HG02885 (cell line): ENCODE results near the gene GPANK1.

Source experiments
- ATAC-seq: cut with Tn5 transposase; IDR thresholded peaks from one replicate; pipeline ENCODE4 v1.9.1; 2021; ENCODE audit warnings: mild to moderate bottlenecking; ENCODE audit not compliant: unreplicated experiment, poor library complexity

Gene GPANK1

GRCh38 chr6:31643818-31644454, 20.9 kb downstream of the GPANK1 start:
- no peak for ATAC-seq

DNA sequence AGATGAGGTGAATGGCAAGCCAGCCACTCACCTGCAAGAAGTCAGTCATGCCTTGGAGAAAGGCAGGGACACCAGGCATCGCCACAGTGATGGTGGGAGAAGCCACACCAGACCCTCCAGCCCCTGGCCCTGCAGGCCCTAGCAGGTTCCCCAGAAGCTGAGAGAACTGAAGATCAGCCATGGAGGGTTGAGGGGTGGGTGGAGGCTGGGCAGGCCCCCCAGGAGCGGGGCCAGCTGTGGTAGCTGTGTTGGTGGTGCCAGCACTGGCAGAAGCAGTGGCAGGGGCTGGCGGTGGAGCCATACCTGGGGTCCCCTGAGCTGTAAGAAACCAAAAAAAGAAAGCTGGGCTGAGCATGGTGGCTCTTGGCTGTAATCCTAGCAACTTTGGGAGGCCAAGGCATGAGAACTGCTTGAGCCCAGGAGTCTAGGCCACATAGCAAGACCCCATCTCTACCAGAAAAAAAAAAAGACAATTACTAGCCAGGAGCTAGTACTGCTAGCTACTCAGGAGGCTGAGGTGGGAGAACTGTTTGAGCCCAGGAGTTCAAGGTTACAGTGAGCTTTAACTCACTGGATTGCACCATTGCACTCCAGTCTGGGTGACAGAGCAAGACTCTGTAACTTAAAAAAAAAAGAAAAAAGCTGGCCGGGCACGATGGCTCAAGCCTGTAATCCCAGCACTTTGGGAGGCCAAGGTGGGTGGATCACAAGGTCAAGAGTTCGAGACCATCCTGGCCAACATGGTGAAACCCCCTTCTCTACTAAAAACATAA, 21.8 kb downstream of the GPANK1 start:
- ATAC-seq = no peak

DNA sequence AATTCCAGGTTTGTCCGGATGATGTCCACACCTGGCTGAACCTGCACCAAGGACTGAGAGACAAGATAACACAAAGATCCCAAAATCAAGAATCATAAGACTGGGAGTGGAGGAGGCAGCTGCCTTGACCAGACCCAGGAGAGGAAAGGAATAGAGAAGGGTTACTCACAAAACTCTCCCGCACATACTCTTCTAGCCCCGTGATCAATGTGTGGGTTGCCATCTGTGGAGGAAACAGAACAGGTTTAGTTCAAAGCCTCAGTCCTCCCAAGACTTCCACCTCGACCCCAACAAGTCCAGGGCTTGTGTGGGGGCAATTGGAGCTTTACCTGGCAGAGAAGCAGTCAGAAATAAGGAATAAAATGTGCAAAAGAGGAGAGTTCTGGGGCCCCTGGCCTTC, 23.4 kb downstream of the GPANK1 start:
- no peak for ATAC-seq

DNA sequence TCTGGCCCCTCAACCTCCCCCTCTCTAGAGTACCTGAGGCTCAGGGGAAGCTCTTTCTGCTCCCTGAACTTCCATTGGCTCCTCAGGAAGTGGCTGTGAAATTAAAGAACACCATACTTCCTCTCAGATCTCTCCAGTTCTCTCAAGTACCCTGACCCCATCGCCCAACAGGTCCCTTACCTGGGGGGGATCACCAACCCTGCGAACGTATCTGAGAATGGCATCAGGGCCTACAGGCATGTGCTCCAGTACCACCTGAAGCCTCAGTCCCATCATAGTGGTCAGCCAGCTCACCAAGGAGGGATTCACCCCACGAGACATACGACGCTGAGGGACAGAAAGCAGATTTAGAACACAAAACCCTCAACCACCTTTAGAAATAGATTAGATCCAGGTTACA, 24.2 kb downstream of the GPANK1 start:
- ATAC-seq = no peak

DNA sequence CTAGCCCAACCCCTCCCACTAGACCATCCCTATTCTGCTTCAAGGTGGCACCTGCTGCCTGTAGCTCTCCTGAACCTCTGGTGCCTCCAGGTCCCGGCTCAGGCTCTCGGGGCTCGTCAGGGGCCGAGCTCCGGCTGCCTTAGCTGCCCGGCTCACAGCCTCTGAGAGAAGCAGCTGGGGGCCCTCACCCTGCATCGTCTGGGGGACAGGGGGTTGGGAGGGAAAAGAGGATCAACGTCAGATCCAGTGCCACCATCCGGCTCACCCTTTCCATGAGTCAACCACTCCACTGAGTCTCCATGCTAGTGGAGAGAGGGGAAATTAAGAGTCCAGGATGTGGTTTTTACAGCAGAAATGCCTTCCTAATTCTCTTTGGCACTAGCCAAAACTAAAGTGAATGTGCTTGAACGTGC, 25.3 kb downstream of the GPANK1 start:
- no peak for ATAC-seq

DNA sequence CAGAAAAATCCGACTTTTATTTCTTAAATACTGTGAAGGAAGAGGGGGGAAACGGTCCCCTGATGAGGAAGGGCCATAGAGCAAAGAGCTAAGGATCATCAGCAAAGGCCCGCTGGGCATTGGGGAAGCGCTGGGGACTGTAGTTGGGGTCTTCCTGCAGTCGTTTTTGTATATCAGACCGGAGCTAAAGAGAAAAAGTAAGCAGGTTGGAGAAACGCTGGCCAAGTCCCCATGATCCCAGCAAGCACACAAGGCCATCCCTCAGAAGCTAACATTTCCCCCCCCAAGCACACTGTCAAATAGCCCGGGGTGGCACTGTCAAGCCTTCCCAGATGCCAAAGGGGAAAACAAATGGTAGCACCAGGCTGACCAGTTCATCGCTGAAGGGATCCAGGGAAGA, 25.8 kb downstream of the GPANK1 start:
- no peak for ATAC-seq

- no peak for ATAC-seq
These were observed 27.9 kb downstream of the GPANK1 start for GRCh38 chr6:31636698-31637596.

GRCh38 chr6:31634969-31635575, 29.7 kb downstream of the GPANK1 start:
- no peak for ATAC-seq

GRCh38 chr6:31634131-31634530, 30.7 kb downstream of the GPANK1 start:
- ATAC-seq = no peak

DNA sequence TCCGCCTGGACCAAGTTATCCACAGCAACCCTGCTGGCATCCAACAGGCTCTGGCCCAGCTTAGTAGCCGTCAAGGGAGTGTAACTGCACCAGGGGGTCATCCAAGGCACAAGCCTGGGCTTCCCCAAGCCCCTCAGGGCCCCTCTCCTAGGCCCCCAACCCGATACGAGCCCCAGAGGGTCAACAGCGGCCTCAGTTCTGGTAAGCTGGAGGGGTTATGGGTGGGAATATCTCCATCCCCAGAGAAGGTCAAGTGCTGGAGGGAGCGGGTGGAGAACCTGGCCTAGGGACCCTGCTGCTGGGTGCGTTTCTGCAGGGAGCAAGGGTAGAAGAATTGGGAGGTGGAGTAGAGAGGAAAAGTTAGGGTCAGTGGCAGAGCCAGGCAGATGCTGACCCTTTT, 31.4 kb downstream of the GPANK1 start:
- no peak for ATAC-seq

- ATAC-seq = no peak
These were observed 32.4 kb downstream of the GPANK1 start for GRCh38 chr6:31632279-31632946.

DNA sequence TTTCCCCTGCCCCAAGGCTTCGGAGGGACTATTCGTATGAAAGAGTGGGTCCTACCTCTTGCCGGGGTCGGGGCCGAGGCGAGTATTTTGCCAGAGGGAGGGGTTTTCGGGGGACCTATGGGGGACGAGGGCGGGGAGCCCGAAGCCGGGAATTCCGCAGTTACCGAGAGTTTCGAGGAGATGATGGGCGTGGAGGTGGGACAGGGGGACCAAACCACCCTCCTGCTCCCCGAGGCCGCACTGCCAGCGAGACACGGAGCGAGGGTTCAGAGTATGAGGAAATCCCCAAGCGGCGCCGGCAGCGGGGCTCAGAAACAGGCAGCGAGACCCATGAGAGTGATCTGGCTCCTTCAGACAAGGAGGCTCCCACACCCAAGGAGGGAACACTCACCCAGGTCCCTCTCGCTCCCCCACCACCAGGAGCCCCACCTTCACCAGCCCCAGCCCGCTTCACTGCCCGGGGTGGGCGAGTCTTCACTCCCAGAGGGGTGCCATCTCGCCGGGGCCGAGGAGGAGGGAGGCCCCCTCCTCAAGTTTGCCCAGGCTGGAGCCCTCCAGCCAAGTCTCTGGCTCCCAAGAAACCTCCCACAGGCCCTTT, 33.0 kb downstream of the GPANK1 start:
- ATAC-seq = no peak

DNA sequence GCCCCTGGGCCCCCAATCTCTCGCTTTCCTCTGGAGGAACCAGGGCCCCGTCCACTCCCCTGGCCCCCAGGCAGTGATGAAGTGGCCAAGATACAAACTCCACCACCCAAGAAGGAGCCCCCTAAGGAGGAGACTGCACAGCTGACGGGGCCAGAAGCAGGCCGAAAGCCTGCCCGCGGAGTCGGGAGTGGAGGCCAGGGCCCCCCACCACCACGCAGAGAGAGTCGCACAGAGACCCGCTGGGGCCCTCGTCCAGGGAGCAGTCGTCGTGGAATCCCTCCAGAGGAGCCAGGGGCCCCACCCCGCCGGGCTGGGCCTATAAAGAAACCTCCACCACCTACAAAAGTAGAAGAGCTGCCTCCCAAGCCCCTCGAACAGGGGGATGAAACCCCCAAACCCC, 33.6 kb downstream of the GPANK1 start:
- ATAC-seq = no peak

GRCh38 chr6:31630177-31630934, 34.4 kb downstream of the GPANK1 start:
- no peak for ATAC-seq

- ATAC-seq = no peak
These were observed 35.8 kb downstream of the GPANK1 start for GRCh38 chr6:31629014-31629413.

DNA sequence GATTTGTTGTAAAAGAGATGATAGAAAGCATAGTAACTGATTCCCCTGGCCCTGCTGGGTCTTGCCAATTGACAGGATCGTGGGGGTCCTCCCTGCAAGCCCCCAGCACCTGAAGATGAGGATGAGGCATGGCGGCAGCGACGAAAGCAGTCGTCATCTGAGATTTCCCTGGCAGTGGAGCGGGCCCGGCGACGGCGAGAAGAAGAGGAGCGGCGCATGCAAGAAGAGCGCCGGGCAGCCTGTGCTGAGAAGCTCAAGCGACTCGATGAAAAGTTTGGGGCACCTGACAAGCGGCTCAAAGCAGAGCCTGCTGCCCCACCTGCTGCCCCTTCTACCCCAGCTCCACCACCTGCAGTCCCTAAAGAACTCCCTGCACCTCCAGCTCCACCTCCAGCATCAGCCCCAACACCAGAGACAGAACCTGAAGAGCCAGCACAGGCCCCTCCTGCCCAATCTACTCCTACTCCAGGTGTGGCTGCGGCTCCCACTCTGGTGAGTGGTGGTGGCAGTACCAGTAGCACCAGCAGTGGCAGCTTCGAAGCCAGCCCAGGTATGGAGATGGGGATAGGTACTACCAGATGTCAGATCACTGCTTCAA, 37.0 kb downstream of the GPANK1 start:
- ATAC-seq = no peak

GRCh38 chr6:31626952-31627351, 37.8 kb downstream of the GPANK1 start:
- no peak for ATAC-seq

GRCh38 chr6:31624070-31624469, 40.7 kb downstream of the GPANK1 start:
- ATAC-seq = no peak

DNA sequence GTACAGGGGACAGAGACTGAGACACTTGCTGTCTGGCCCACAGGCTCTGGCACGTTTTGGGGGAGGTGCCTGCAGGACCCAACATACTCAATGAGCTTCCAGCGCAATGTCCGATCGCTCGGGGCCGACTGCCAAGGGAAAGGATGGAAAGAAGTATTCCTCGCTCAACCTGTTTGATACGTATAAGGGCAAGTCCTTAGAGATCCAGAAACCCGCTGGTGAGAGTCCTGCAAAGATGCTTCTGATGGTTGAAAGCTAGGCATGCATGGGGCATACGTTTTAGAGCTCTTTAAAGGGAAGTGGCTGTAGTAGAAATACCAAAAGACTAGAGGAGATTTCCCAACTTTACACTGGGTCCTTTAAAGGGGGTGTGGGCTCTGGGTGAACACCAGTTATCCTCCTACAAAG, 42.1 kb downstream of the GPANK1 start:
- ATAC-seq = no peak
